HL-60/S4 treated with phorbol 12-myristate 13-acetate at 8.2 ng/mL for 4 days and 3 days (cell line): Measurements from ENCODE around the gene XPO5.
"Not testable (repeated sequence)": the region's sequence is repeated elsewhere in the genome, so short reads cannot be mapped to it uniquely, and the experiment has no call there.

ENCODE experiments used
- in situ Hi-C: fragments of 300-500 bp; cut with MboI; formaldehyde crosslinking; loops from 2 replicates; pipeline ENCODE4 v1.15.0; 2022; ENCODE audit warnings: low sequenced_read_pairs

The XPO5 gene

DNA sequence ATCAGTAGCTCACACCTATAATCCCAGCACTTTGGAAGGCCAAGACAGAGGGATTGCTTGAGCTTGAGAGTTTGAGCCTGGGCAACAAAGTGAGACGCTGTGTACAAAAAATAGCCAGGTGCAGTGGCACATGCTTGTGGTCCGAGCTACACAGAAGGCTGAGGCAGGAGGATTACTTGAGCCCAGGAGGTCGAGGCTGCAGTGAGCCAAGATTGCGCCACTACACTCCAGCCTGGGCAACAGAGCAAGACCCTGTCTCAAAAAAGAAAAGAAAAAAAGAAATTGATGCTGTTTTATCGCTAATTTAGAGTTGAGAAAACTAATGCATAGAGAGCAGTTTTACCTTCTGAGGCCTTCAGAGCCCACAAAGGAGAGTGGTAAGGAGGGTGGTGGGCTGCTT is 77.5 kb downstream of the XPO5 start:
- in situ Hi-C loops: not testable (repeated sequence)

DNA sequence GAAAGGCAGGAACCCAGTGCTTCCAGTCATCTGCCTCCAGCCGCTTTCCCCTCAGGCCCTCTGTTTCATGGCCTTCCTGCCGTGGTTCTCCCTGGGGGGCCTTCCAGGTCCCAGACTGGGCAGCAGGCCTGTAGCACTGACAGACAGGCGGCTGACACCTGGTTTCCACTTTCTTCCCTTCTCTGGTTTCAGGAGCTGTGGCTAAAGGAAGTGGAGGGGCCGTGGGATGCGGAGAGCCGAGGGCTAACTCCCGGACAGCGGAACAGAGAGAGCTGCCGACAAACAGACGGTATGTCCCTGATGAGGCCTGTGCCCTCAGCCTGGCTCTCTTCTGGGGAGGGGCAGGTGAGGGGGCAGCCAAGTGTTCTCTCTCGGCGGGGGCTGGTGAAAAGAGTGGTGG is 78.1 kb downstream of the XPO5 start:
- in situ Hi-C loops: no loop called here

DNA sequence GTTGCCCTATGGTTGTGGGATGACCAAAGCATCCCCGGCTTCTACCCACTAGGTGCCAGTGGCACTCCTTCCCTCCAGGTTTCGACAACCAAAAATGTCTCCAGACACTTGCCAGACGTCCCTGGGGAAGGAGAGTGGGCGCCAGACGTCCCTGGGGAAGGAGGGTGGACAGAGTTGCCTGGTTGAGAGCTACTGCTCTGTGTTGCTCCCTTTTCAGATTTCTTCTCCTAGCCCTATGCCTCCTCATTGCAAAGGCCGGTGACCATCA is 78.8 kb downstream of the XPO5 start:
- in situ Hi-C loops: no loop called here

DNA sequence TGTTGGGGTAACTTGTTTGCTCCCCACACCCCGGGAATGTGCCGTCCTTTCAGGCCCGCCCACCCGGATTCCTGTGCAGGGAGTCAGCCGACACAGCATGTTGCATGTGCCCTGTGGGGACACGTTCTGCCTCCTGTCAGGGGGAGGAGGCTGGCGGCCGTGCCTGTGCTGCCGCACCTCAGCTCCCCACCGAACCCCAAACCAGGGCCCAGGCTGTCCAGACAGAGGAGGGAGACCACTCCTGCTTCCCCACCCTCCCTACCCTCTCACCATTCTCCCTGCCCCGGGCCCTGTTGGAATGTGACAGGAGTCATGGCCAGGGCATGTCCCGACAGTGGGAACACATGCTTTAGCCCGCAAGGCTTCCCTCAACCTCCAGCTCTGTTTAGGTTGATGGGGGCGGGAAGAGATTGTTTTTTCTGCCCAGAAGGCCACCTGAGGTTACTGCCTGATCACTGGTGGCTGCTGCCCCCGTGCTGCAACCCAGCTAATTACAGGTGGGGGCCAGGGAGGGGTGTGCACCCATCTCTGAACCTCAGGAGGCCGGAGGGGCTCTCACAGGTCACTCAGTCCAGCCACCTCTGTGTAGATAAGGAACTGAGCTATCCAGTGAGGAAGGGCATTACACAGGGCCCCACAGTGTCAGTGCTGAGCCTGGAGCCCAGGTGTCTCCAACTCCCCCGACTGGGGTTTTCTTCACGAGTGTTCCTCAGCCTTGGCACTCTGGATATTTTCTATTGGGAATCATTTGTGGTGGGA is 79.3 kb downstream of the XPO5 start:
- in situ Hi-C loops: no loop called here

GRCh38 chr6:43495409-43495941 is 80.4 kb downstream of the XPO5 start:
- in situ Hi-C loops: no loop called here

DNA sequence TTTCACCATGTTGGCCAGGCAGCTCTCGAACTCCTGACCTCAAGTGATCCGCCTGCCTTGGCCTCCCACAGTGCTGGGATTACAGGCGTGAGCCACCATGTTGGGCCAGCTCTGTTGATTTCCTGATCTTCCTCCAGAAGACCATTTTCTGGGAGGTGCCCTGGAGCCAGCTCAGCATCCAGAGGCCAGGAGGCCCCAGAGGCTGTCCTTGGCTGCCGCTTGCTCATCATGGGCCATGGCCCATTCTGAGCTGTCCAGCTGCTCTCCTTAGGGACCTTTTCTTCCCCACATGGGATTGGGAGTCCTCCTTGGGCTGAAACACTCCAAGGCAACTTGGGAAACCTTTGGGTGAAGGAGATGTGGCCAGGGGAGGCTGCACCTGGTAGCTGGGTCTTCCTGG is 81.1 kb downstream of the XPO5 start:
- in situ Hi-C loops: no loop called here

- in situ Hi-C loops: no loop called here
These were observed 81.5 kb downstream of the XPO5 start for GRCh38 chr6:43494321-43494720.

GRCh38 chr6:43493833-43494232 is 82.0 kb downstream of the XPO5 start:
- in situ Hi-C loops: no loop called here

DNA sequence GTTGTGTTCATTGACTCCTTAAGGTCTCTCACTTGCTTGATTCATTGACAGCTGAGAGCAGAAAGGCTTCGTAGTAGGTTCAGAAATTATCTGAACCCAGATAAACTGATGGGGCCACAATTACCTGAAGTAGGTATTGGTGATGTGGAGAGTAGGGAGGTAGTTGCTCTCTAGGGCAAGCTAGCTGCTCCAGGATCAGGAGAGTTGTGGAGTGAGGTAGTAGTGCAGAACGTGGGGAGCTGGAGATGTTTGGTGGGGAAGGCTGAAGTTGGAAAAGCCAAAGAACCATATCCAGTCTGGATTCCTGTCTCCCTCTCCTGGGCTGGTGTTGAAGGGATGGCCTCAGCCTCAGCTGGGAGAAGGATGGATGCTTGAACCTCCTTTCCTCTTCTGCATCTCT is 82.6 kb downstream of the XPO5 start:
- in situ Hi-C loops: no loop called here

GRCh38 chr6:43492673-43493072 is 83.2 kb downstream of the XPO5 start:
- in situ Hi-C loops: no loop called here

GRCh38 chr6:43491750-43492661 is 83.8 kb downstream of the XPO5 start:
- in situ Hi-C loops: no loop called here

DNA sequence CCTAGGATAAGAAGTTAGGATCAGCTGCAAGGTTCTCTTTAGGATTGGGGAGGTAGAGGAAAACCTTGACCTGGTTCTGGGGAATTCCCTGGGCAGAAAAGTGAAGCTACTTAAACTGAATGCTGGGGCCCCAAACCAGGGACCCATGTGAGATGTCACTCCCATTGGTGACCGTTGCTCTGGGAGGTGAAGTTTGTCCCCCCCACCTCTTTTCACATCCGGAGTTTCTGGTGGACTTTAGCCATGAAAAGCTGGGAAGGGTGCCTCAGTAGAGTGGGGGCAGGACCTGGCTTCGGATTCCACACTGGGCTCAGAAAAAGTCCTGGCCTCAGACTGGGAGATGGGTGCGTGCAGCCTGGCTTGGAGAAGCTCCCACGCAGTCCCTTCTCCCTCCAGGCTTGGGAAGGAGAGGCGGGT is 85.3 kb downstream of the XPO5 start:
- in situ Hi-C loops: no loop called here

GRCh38 chr6:43489277-43490072 is 86.4 kb downstream of the XPO5 start:
- in situ Hi-C loops: no loop called here

DNA sequence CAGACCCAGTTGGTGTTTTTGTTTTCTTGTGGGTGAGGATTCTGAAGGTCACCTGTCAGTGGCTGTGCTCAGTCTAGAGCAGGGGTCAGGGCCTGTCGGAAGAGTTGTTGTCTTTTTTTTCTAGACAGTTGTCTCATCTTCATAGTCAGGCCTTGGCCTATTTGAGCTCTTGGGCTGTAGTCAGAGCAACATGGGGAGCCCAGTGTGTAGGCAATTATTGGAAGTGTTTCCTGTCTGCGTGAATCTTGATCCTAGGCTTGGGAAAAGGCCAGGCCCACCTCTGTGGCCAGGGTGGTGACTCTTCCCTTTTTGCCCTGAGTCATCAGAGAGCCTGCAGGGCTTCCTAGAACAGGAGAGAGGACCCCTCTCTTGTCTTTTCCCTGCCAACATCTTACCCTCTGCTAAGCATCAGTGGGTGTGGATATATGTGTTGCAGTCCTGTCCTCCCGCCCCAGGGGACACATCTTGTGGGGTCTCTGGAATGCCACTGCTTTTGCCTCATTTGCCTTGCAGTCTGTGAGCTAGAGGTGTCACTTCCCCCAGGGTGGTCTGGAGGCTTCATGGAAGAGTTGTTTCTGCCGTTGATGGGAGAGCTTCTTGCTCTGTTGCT is 87.1 kb downstream of the XPO5 start:
- in situ Hi-C loops: no loop called here

GRCh38 chr6:43481591-43482236 is 94.1 kb downstream of the XPO5 start:
- in situ Hi-C loops: no loop called here

- in situ Hi-C loops: no loop called here
These were observed 94.8 kb downstream of the XPO5 start for GRCh38 chr6:43481075-43481474.

DNA sequence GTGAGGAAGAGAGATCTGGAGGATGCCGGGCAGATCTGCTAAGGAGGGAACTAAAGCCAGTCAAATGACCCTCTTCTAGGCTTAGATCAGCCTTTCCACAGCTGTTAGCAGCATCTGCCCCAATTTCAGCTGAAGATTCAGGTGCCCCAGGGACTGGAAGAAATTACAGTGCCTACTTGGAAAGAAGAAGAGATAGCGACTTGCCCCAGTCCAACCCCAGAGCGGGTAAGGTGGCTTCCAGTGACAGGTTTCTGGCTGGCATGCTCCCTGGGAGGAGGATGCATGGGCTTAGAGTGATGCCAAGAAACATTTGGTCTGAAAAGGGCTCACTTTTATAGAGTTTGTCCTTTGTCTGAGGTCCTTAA is 97.8 kb downstream of the XPO5 start:
- in situ Hi-C loops: no loop called here

DNA sequence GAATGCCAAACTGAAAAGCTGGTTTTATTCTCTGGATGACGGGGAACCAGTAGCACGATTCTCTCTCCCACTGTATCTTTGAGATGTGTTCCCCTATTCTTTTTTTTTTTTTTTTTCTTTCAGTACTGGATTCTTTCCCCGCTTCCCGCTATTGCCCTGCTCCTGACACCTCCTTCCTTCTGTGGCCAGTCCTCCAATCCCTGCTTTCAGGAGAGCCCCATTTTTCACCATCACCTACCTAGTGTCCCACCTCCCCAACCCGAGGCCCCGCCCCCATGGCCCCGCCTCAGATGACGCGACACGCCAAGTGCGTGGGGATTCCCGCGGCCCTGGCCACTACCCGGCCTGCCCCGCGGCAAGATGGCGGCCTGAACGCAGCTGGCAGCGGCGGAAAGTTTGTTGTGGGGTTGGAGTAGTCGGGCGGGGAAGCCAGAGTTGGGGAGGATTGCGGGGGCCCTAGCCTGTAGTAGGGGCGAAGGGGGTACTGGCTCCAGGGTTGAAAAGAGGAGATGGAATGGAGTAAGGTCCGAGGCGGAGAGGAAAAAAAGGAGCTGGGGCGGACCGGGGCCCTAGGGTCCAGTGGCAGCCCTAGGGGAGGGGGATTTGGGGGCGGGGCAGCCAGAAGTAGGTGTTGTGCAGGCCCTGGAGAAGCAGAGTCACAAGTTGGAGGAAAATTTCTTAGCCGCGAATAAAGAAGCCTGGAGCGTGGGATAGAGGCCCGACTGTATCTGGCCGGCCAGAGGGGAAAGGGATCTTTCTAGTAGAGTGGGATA is 98.4 kb downstream of the XPO5 start, which contains the start of gene TJAP1:
Gene TJAP1, plus strand, starts transcription at position 336 of the 773 bp plus-strand sequence. CDS start 21,432 bp downstream, outside the sequence.
- in situ Hi-C loops: no loop called here

- in situ Hi-C loops: no loop called here
These were observed 99.1 kb downstream of the XPO5 start for GRCh38 chr6:43476746-43477145.

DNA sequence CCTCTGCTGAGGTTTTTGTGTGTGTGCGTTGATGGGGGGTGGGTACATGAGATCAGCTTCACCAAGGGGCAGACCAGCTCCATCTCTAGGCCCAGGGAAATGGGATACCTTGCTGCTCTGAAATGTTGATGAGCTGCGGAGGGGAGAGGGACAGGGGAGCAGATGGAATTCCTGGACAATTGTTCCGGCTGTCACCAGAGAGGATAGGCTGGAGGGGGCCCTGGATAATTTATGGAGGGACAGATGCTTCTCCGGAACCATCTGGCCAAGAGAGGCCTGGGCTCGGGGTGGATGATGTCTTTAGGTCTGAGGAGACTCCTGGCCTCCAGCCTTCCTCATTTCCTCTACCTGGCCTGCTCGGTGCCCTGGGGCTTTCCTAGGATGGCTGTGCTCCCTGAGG is 100.3 kb downstream of the XPO5 start:
- in situ Hi-C loops: no loop called here
